ENCODE data around the gene PPP1R13B.

The PPP1R13B gene

DNA sequence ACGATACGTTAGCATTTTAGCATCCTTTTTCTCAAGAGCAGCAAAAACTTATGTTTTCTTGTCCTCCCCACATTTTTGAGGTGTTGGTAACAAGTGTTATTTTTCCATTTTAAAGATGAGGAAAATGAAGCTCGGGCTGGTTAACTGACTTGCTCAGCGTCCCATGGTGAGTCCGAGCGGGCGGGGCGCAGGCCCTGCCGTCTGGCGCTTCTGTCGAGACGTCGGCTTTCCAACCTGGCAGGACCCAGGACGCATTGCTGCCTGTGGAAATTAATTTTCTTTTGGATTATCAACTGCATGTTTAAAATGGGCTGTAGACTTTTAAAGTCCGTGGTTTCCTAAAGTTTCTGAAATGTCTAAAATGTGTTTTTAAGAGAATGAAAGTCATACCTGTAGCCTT, 162.5 kb downstream of the PPP1R13B start:
- no peak for DNase-seq (ENCODE audit: extremely low read depth, low read depth)
- H3K4me3 ChIP-seq (replicated peaks; ENCODE audit: low read depth, low read length) = no peak overlapping the region
- TF ChIP-seq, protein P1, sequence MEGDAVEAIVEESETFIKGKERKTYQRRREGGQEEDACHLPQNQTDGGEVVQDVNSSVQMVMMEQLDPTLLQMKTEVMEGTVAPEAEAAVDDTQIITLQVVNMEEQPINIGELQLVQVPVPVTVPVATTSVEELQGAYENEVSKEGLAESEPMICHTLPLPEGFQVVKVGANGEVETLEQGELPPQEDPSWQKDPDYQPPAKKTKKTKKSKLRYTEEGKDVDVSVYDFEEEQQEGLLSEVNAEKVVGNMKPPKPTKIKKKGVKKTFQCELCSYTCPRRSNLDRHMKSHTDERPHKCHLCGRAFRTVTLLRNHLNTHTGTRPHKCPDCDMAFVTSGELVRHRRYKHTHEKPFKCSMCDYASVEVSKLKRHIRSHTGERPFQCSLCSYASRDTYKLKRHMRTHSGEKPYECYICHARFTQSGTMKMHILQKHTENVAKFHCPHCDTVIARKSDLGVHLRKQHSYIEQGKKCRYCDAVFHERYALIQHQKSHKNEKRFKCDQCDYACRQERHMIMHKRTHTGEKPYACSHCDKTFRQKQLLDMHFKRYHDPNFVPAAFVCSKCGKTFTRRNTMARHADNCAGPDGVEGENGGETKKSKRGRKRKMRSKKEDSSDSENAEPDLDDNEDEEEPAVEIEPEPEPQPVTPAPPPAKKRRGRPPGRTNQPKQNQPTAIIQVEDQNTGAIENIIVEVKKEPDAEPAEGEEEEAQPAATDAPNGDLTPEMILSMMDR (IDR thresholded peaks at IDR 0.05; ENCODE audit: low read depth, low read length, missing control alignments) = no peak

DNA sequence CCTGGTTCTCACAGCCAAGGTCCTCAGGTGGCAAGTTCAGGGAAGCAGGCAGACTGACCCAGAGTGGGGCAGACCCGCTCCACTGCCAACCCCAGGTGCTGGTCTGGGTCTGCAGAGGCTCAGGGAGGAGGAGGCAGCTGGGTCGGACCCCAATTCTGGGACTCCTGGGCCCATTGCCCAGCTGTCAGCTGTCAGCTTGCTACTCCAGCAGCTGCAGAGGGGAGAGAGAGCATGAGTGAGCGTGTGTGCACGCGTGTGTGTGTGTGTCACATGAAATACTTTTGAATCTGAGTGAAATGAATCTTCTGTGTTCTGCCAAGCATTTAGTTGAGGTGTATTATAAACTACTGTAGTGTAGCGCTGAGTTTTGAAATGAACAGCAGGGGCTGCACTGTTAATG, 162.9 kb downstream of the PPP1R13B start:
- no peak overlapping the region for H3K4me3 ChIP-seq (replicated peaks; ENCODE audit: low read depth, low read length)
- TF ChIP-seq, protein P1 (IDR thresholded peaks at IDR 0.05; ENCODE audit: low read depth, low read length, missing control alignments) = no peak
- DNase-seq (ENCODE audit: extremely low read depth, low read depth) = no peak

All from HFF-Myc (cell line).